Measurements from ENCODE around the gene CAMK4. TPM values are rescaled to one million over a fixed set of nuclear protein-coding genes. Genes with fewer than 3 reads are reported as not detected.

Gene CAMK4
- total RNA-seq, 1 donor from 2014 or later = 5.0 TPM

- H3K4me2 ChIP-seq = no peak overlapping the region
- H3K9me3 Mint-ChIP-seq = no peaks in the 10 kb centered on the region
- no peaks in the 10 kb centered on the region for H3K9me3 ChIP-seq (ENCODE audit: low read depth)
- DNase-seq (ENCODE audit: low spot score) = no peak
- no peak overlapping the region for H3K4me3 Mint-ChIP-seq
- no peaks in the 10 kb centered on the region for H3K36me3 Mint-ChIP-seq
- no peak overlapping the region for H3K4me3 ChIP-seq
- H3K27ac Mint-ChIP-seq = no peak overlapping the region
- H3K36me3 ChIP-seq = no peaks in the 10 kb centered on the region
- H3K4me1 ChIP-seq = no peaks in the 10 kb centered on the region
- H3K9ac ChIP-seq = no peak overlapping the region
- no peaks in the 10 kb centered on the region for H3K4me1 Mint-ChIP-seq
- no peak for TF ChIP-seq EZH2 (IDR thresholded peaks at IDR 0.05)
- no peak for TF ChIP-seq CTCF (IDR thresholded peaks at IDR 0.05)
- no peak for TF ChIP-seq EZH2phosphoT487 (IDR thresholded peaks at IDR 0.05)
- no peaks in the 10 kb centered on the region for H3K27me3 ChIP-seq
- no peaks in the 10 kb centered on the region for H3K27me3 Mint-ChIP-seq (ENCODE audit: insufficient read depth, low read depth)
- no peaks in the 10 kb centered on the region for H4K20me1 ChIP-seq (ENCODE audit: low read depth)
- H3K27ac ChIP-seq = no peak overlapping the region
- H3F3A ChIP-seq (ENCODE audit: low read depth) = no peaks in the 10 kb centered on the region
- no peak overlapping the region for H2AFZ ChIP-seq (replicated peaks)
- no peaks in the 10 kb centered on the region for H3K79me2 ChIP-seq (ENCODE audit: low read depth)
Observed at GRCh38 chr5:111398013-111398412, 173.8 kb downstream of the CAMK4 start.

GRCh38 chr5:111399113-111399512, 174.9 kb downstream of the CAMK4 start:
- DNase-seq (ENCODE audit: low spot score) = no peak
- Mint-ChIP-seq H3K4me3 (no peak overlapping the region), H3K9me3 (no peaks in the 10 kb centered on the region), H3K27ac (no peak overlapping the region), H3K36me3 (no peaks in the 10 kb centered on the region), H3K27me3 (ENCODE audit: insufficient read depth, low read depth) (no peaks in the 10 kb centered on the region), H3K4me1 (no peaks in the 10 kb centered on the region)
- no peaks in the 10 kb centered on the region for H3K27me3 ChIP-seq
- H3K36me3 ChIP-seq = no peaks in the 10 kb centered on the region
- TF ChIP-seq EZH2phosphoT487 (IDR thresholded peaks at IDR 0.05) (no peak), CTCF (IDR thresholded peaks at IDR 0.05) (no peak), EZH2 (IDR thresholded peaks at IDR 0.05) (no peak)
- H3K9ac ChIP-seq = no peak overlapping the region
- no peaks in the 10 kb centered on the region for H3K4me1 ChIP-seq
- no peaks in the 10 kb centered on the region for H3K9me3 ChIP-seq (ENCODE audit: low read depth)
- no peak overlapping the region for H2AFZ ChIP-seq (replicated peaks)
- no peak overlapping the region for H3K4me2 ChIP-seq
- no peak overlapping the region for H3K27ac ChIP-seq
- no peaks in the 10 kb centered on the region for H3K79me2 ChIP-seq (ENCODE audit: low read depth)
- H4K20me1 ChIP-seq (ENCODE audit: low read depth) = no peaks in the 10 kb centered on the region
- H3K4me3 ChIP-seq = no peak overlapping the region
- no peaks in the 10 kb centered on the region for H3F3A ChIP-seq (ENCODE audit: low read depth)

GRCh38 chr5:111401906-111402305, 177.7 kb downstream of the CAMK4 start:
- no peak for TF ChIP-seq EZH2phosphoT487 (IDR thresholded peaks at IDR 0.05)
- no peak for TF ChIP-seq EZH2 (IDR thresholded peaks at IDR 0.05)
- TF ChIP-seq CTCF (IDR thresholded peaks at IDR 0.05) = no peak
- Mint-ChIP-seq H3K4me3 (no peak overlapping the region), H3K27ac (no peak overlapping the region), H3K27me3 (ENCODE audit: insufficient read depth, low read depth) (no peaks in the 10 kb centered on the region), H3K9me3 (no peaks in the 10 kb centered on the region), H3K36me3 (no peaks in the 10 kb centered on the region), H3K4me1 (no peaks in the 10 kb centered on the region)
- Histone ChIP-seq H3F3A (ENCODE audit: low read depth) (no peaks in the 10 kb centered on the region), H3K4me3 (no peak overlapping the region), H3K27ac (no peak overlapping the region), H3K9ac (no peak overlapping the region), H3K27me3 (no peaks in the 10 kb centered on the region), H3K36me3 (no peaks in the 10 kb centered on the region), H3K79me2 (ENCODE audit: low read depth) (no peaks in the 10 kb centered on the region), H3K4me2 (no peak overlapping the region), H3K4me1 (no peaks in the 10 kb centered on the region), H4K20me1 (ENCODE audit: low read depth) (no peaks in the 10 kb centered on the region), H3K9me3 (ENCODE audit: low read depth) (no peaks in the 10 kb centered on the region), H2AFZ (replicated peaks) (no peak overlapping the region)
- DNase-seq (ENCODE audit: low spot score) = no peak
